CD4-positive, alpha-beta T cell treated with Interleukin-15 for 1 hour (primary cell): ENCODE results near the gene CCDC185.

Experiments
- DNase-seq: peaks from one replicate; pipeline ENCODE4 v3.0.0-alpha.2; 2020

Gene CCDC185

DNA sequence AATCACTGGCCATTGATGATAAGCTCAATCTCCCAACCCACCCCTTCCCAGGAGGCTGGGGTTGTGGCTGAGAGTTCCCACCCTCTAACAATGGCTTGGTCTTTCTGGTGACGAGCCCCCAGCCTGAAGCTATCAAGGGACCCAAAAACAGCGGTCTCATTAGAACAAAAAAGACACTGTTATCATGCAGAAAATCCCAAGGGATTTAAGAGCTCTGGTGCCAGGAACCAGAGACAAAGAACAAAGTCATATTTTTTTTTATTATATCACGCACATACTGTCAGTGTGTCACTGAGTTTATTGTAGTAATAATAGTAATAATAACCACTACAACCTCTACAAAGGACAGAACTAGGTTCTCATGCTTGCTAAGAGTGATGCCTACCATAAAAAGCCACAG, 43.9 kb downstream of the CCDC185 start:
- no peak for DNase-seq

DNA sequence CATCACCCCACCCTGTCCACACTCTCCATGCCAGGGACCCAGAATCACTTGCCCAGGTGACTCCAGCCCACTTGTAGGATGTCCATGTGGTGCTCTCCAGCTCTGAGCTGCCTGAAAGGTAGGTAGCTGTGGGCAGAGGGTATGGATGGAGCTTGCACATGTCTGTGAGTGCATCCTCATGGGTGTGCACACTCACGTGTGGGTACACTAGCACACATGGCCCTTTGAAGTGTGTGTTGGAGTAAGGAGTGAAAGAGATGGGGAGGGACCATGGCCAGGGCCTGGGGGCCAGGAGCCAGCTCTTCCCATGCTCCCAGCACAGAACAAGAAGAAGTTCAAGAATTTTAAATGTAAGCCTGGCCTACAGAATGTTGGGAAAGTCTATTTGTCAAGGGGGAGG, 50.2 kb downstream of the CCDC185 start:
- DNase-seq: no peak

DNA sequence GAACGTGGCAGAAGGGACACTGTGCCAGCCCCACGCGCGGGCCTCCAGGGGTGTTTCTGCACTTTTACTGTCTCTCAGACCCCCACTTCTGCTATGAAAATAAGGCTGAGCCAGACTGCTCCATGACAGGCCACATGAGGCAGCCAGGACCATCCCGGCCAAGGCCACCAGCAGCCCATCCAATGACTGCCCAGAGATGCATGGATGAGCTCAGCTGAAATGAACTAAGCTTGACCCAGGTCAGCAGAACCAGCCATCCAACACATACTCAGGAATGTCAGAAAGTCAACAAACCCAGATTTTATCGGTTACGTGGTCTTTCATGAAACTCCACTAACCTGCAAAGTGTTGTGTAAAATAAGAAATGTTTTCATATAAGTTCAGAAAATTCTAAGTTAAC, 51.2 kb downstream of the CCDC185 start:
- DNase-seq: no peak
